Karpas-422 (cell line): ENCODE results near the gene NTN3. TPM values are rescaled to one million over a fixed set of nuclear protein-coding genes. Genes with fewer than 3 reads are reported as not detected.

Experiments
- DNase-seq: peaks from one replicate; pipeline ENCODE4 v3.0.0-alpha.2; 2015
- H2AFZ ChIP-seq: fragments of 200-600 bp; sonication (generic); 2 replicates; pipeline ENCODE4 v1.6.1; 2014; ENCODE audit warnings: antibody characterized with exemption, low read length, mixed read lengths
- H3K27ac ChIP-seq: fragments of 200-600 bp; sonication (generic); 2 replicates; pipeline ENCODE4 v1.5.1; 2014; ENCODE audit warnings: mild to moderate bottlenecking, low read length, moderate library complexity
- H3K27me3 ChIP-seq: fragments of 200-600 bp; sonication (generic); 2 replicates; pipeline ENCODE4 v1.6.1; 2014; ENCODE audit warnings: low read length, mixed read lengths
- H3K36me3 ChIP-seq: fragments of 200-600 bp; sonication (generic); 2 replicates; pipeline ENCODE4 v1.6.1; 2014; ENCODE audit warnings: low read length, mixed read lengths; ENCODE audit not compliant: insufficient read depth
- H3K4me1 ChIP-seq: fragments of 200-600 bp; sonication (generic); 2 replicates; pipeline ENCODE4 v1.6.1; 2014; ENCODE audit warnings: mild to moderate bottlenecking, low read length, mixed read lengths
- H3K4me2 ChIP-seq: fragments of 200-600 bp; sonication (generic); 2 replicates; pipeline ENCODE4 v1.6.1; 2014; ENCODE audit warnings: low read length, low read depth, mild to moderate bottlenecking; ENCODE audit not compliant: poor library complexity, severe bottlenecking
- H3K4me3 ChIP-seq: fragments of 200-600 bp; sonication (generic); 2 replicates; pipeline ENCODE4 v1.5.1; 2014; ENCODE audit warnings: mild to moderate bottlenecking, antibody characterized with exemption, low read length, mixed read lengths
- H3K79me2 ChIP-seq: fragments of 200-600 bp; sonication (generic); 2 replicates; pipeline ENCODE4 v1.6.1; 2014; ENCODE audit warnings: mild to moderate bottlenecking, low read length, mixed read lengths
- H3K9ac ChIP-seq: fragments of 200-600 bp; sonication (generic); 2 replicates; pipeline ENCODE4 v1.6.0; 2014; ENCODE audit warnings: low read length
- H3K9me2 ChIP-seq: fragments of 200-600 bp; sonication (generic), shearing (Covaris generic); replicated peaks from 2 replicates; pipeline ENCODE4 v1.6.0; 2014; ENCODE audit warnings: mild to moderate bottlenecking, low read length, moderate library complexity; ENCODE audit not compliant: insufficient read depth
- H3K9me3 ChIP-seq: fragments of 300-700, 200-600 bp; sonication (generic); 2 replicates; pipeline ENCODE4 v1.6.1; 2014; ENCODE audit warnings: low read length, mixed read lengths
- H4K20me1 ChIP-seq: fragments of 200-600 bp; sonication (generic); 2 replicates; pipeline ENCODE4 v1.6.1; 2014; ENCODE audit warnings: mild to moderate bottlenecking, antibody characterized with exemption, low read length, low read depth; ENCODE audit not compliant: insufficient read depth
- total RNA-seq: library from RNA; depleted of rRNA; stranded (reverse); fragments of >200 nt; shearing (Covaris generic); gene quantifications from 2 replicates; pipeline ENCODE4 v1.2.3, GENCODE V29; 2014; ENCODE audit warnings: low replicate concordance

NTN3 gene
- total RNA-seq, 1 experiment from 2014 or later: 0.45 TPM

- no peak overlapping the region for H3K4me2 ChIP-seq
- no peaks in the 10 kb centered on the region for H3K79me2 ChIP-seq
- H3K27me3 ChIP-seq: no peaks in the 10 kb centered on the region
- 0 out of 2 replicates have a peak, but pooled peaks cover 6% of the 10 kb centered on the region for H4K20me1 ChIP-seq
- H2AFZ ChIP-seq: no peak overlapping the region
- H3K36me3 ChIP-seq: peaks cover 2% of the 10 kb centered on the region; the same call in 1 of the 2 replicates
- DNase-seq: no peak
- no peak overlapping the region for H3K4me3 ChIP-seq
- no peak overlapping the region for H3K27ac ChIP-seq
- no peak overlapping the region for H3K9ac ChIP-seq
- H3K9me2 ChIP-seq: no peaks in the 10 kb centered on the region
- no peaks in the 10 kb centered on the region for H3K9me3 ChIP-seq
- peaks cover 12% of the 10 kb centered on the region for H3K4me1 ChIP-seq
Observed at GRCh38 chr16:2501946-2502895, 31.1 kb downstream of the NTN3 start.

DNA sequence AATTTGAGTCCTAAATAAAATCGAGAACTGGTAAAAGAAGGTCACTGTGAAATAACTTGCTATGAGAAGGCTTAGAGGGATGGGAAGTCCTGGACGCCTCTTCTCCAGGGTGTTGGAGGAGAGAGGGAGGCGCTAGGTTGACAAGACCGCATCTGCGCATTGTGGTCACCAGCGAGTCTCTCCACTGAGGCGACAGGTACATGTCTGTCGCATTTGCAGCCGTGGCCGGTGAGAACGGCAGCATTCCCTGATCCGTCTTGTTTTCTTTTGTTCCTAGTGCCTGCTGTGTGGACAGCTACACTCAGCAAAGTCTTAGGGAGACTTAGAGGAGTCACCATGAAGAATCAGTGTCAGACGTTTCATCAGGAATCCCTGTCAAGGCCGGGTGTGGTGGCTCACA, 34.6 kb downstream of the NTN3 start:
- Histone ChIP-seq H3K9me3 (no peaks in the 10 kb centered on the region), H3K4me3 (no peak overlapping the region), H4K20me1 (0 out of 2 replicates have a peak, but pooled peaks cover 6% of the 10 kb centered on the region), H3K27ac (no peak overlapping the region), H3K27me3 (no peaks in the 10 kb centered on the region), H3K79me2 (no peaks in the 10 kb centered on the region), H2AFZ (no peak overlapping the region), H3K9me2 (no peaks in the 10 kb centered on the region), H3K9ac (no peak overlapping the region), H3K4me2 (no peak overlapping the region), H3K36me3 (peaks cover 2% of the 10 kb centered on the region; the same call in 1 of the 2 replicates), H3K4me1 (peaks cover 14% of the 10 kb centered on the region)
- DNase-seq: no peak

DNA sequence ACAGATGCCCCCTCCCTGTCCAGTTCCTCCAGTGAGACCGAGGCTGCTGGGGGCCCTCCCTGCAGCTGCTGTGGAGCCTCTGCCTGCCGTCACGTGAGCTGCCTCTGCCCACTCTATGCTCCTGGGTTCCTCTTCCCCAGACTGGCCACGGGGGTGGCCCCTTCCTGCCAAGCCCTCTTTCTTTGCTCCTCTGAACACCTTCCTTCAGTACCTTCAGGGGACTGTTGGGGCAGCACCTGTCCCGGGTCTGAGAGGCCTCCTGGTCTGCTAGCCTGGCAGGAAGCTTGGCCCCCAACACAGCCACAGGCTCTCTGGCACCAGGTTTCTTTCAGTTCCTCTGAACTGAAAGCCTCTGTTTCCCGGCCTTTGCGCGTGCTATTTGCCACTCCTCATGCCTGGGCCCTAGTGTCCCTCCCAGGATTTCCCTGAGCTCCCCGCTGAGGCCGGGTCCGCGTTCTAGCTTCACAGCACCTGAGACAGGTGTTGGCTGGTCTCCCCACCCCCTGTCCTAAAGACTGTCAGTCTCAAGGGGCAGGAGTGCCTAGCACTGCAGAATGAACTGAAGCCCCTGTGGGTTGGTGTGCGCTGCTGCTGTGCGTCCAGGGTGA, 36.1 kb downstream of the NTN3 start:
- Histone ChIP-seq H3K9me3 (no peaks in the 10 kb centered on the region), H4K20me1 (no peaks in the 10 kb centered on the region), H3K4me3 (no peak overlapping the region), H3K4me2 (no peak overlapping the region), H3K9ac (no peak overlapping the region), H3K27me3 (no peaks in the 10 kb centered on the region), H3K4me1 (peaks cover 6% of the 10 kb centered on the region), H3K79me2 (no peaks in the 10 kb centered on the region), H3K9me2 (no peaks in the 10 kb centered on the region), H3K27ac (no peak overlapping the region), H3K36me3 (no peaks in the 10 kb centered on the region; the same call in 1 of the 2 replicates), H2AFZ (no peak overlapping the region)
- peak; percentile 52 for DNase-seq

DNA sequence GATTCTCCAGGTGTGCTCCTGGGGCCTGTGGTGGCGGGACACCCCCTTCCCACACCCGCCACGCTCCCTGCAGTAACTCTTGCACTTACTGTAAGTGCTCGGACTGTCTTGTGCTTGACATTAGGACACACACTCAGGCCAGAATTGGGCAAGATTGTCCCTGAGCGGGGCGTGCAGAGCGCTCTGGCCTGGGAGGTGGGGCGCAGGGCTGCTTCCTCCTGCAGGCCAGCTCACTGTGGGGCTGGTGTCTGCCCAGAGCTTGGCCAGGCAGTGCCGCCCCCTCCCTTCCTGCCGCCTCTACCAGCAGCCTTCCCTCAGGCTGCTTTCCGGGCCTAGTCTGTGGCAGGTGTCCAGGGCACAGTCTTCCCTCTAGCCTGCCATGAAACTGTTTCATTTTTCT, 36.6 kb downstream of the NTN3 start:
- Histone ChIP-seq H3K9me3 (no peaks in the 10 kb centered on the region), H3K27ac (no peak overlapping the region), H4K20me1 (no peaks in the 10 kb centered on the region), H3K4me1 (peaks cover 6% of the 10 kb centered on the region), H3K4me3 (no peak overlapping the region), H3K79me2 (no peaks in the 10 kb centered on the region), H2AFZ (no peak overlapping the region), H3K9me2 (no peaks in the 10 kb centered on the region), H3K4me2 (no peak overlapping the region), H3K27me3 (no peaks in the 10 kb centered on the region), H3K36me3 (no peaks in the 10 kb centered on the region), H3K9ac (no peak overlapping the region)
- DNase-seq: no peak

DNA sequence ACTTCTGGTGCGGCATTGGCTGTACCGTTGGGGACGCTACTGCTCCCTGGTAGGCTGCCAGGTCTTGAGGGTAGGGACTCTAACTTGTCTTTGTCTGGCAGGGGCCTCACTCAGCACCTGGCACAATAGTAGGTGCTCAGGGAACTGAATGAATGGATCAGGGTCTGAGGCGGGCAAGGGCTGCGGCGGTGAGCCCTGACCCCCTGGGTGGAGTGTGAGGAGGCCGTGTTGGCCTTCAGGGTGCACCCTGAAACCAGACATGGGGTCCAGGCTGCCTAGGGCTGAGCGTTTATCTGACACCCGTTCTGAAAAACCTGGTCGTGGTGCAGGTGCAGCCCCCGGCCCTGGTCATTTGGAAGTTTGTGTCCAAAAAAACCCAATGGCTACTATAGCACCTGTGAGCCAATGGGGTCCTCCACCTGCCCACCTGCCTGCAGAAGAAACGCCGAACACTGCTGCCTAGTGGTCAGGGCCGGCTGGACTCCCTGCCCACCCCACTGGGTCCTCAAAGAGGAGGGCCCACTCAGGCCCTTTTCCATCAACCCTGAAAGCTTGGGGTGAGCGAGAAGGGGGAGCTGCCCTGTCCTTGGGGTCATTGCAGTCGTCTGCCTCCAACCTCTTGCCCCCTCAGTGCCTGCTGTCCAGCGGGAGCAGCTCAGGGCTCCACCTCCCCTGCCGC, 37.8 kb downstream of the NTN3 start:
- Histone ChIP-seq H3K9ac (no peak overlapping the region), H3K4me2 (no peak overlapping the region), H3K4me1 (peaks cover 14% of the 10 kb centered on the region), H3K9me2 (no peaks in the 10 kb centered on the region), H3K4me3 (no peak overlapping the region), H3K27me3 (no peaks in the 10 kb centered on the region), H2AFZ (no peak overlapping the region), H3K9me3 (no peaks in the 10 kb centered on the region), H4K20me1 (no peaks in the 10 kb centered on the region), H3K36me3 (no peaks in the 10 kb centered on the region), H3K79me2 (peaks cover under 1% of the 10 kb centered on the region), H3K27ac (no peak overlapping the region)
- DNase-seq: no peak

- Histone ChIP-seq H3K9me3 (no peaks in the 10 kb centered on the region), H3K79me2 (peaks cover 23% of the 10 kb centered on the region), H2AFZ (no peak overlapping the region), H4K20me1 (peaks cover 18% of the 10 kb centered on the region), H3K4me2 (no peak overlapping the region), H3K27me3 (no peaks in the 10 kb centered on the region), H3K9ac (no peak overlapping the region), H3K4me3 (no peak overlapping the region), H3K4me1 (peaks cover 28% of the 10 kb centered on the region), H3K27ac (no peak overlapping the region), H3K9me2 (no peaks in the 10 kb centered on the region), H3K36me3 (no peaks in the 10 kb centered on the region)
- DNase-seq: no peak
Observed at GRCh38 chr16:2511128-2511800, 40.2 kb downstream of the NTN3 start.

GRCh38 chr16:2511996-2512734, 41.1 kb downstream of the NTN3 start:
- Histone ChIP-seq H3K4me2 (no peak overlapping the region), H3K4me1 (peaks cover 34% of the 10 kb centered on the region), H3K79me2 (peaks cover 32% of the 10 kb centered on the region)

More at GRCh38 chr16:2511996-2512734, 41.1 kb downstream of the NTN3 start:
- Histone ChIP-seq H3K9me2 (no peaks in the 10 kb centered on the region), H2AFZ (no peak overlapping the region), H3K9ac (no peak overlapping the region), H3K27ac (no peak overlapping the region), H3K36me3 (no peaks in the 10 kb centered on the region), H4K20me1 (peaks cover 26% of the 10 kb centered on the region), H3K27me3 (no peaks in the 10 kb centered on the region), H3K4me3 (no peak overlapping the region), H3K9me3 (no peaks in the 10 kb centered on the region)
- no peak for DNase-seq
